HL-60/S4 treated with phorbol 12-myristate 13-acetate at 8.2 ng/mL for 4 days and 3 days (cell line): ENCODE data around the gene SLC9A5.

ENCODE experiments used
- in situ Hi-C: fragments of 300-500 bp; cut with MboI; formaldehyde crosslinking; loops from 2 replicates; pipeline ENCODE4 v1.15.0; 2022; ENCODE audit warnings: low sequenced_read_pairs

Gene SLC9A5

DNA sequence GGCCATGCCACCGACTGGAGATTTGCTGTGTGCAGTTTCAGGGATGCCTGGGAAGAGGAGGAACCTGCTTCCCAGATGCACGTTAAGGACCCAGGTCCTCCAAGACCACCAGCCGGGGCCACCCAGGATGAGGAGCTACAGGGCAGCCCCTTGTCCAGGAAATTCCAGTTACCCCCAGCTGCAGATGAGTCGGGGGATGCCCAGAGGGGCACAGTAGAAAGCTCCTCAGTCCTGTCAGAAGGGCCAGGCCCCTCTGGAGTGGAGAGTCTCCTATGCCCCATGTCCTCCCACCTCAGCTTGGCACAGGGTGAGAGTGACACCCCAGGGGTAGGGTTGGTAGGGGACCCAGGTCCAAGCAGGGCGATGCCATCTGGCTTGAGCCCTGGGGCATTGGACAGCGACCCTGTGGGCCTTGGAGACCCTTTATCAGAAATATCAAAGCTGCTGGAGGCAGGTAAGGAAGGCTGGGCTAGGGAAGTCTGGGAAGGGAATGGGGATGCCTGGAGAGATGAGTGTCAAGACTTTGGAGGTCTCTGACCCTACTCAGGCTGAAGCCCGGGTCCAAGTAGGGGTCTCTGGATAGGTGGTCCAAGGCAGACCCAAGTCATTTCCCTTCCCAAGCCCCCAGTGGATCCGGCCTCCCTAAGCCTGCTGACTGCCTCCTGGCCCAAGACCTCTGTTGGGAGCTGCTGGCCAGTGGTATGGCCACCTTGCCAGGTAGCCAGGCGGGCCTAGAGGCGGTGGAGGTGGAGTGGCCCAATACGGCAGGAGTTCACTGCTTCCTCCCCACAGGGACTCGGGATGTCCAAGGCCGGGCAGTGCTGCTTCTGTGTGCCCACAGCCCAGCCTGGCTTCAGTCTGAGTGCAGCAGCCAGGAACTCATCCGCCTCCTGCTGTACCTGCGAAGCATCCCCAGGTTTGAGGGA is 31.6 kb downstream of the SLC9A5 start:
- in situ Hi-C loops, result no loop called here

- in situ Hi-C loops, result no loop called here
Measured at GRCh38 chr16:67281536-67282446, 33.0 kb downstream of the SLC9A5 start.

DNA sequence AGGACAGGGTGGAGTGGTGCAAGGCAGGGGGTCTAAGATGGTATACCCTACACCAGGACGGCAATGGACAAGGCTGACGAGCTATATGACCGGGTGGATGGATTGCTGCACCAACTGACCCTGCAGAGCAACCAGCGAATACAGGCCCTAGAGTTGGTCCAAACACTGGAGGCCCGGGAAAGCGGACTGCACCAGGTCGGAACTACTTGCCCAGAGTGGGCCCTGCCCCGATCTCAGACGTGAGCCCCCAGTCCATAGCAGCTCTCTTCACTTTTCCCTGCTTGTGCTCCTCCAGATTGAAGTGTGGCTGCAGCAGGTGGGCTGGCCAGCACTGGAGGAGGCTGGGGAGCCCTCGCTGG is 33.6 kb downstream of the SLC9A5 start:
- in situ Hi-C loops, result no loop called here

GRCh38 chr16:67283039-67283825 is 34.5 kb downstream of the SLC9A5 start:
- in situ Hi-C loops, result no loop called here

DNA sequence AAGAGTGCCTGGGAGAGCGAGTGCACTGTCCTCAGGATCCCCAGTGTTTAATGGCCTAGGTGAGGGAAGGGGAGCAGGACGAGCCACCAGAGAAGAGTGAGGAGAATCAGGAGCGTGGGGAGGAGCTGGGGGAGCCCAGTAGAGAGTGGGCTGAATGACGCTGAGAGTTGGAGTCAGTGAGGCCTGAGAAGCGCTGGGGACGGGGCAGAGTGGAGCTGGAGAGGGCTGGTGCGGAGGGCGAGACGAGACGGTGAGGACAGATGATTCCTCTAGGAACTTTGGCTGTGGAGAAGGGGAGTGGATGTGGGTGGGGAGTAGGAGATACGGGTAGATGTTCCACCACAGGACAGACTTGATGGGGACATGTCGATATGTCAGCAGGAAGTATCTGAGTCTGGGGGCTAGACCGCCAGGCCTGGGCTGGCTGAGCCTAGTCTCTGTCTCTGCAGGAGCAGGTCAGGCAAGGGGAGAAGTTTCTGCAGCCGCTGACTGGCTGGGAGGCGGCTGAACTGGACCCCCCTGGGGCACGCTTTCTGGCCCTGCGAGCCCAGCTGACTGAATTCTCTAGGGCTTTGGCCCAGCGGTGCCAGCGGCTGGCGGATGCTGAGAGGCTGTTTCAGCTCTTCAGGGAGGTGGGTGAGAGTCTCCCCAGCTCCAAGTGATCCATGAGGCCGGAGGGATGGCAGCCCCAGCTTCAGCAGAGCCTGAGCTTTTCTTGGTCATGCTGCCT is 35.2 kb downstream of the SLC9A5 start:
- in situ Hi-C loops, result no loop called here

DNA sequence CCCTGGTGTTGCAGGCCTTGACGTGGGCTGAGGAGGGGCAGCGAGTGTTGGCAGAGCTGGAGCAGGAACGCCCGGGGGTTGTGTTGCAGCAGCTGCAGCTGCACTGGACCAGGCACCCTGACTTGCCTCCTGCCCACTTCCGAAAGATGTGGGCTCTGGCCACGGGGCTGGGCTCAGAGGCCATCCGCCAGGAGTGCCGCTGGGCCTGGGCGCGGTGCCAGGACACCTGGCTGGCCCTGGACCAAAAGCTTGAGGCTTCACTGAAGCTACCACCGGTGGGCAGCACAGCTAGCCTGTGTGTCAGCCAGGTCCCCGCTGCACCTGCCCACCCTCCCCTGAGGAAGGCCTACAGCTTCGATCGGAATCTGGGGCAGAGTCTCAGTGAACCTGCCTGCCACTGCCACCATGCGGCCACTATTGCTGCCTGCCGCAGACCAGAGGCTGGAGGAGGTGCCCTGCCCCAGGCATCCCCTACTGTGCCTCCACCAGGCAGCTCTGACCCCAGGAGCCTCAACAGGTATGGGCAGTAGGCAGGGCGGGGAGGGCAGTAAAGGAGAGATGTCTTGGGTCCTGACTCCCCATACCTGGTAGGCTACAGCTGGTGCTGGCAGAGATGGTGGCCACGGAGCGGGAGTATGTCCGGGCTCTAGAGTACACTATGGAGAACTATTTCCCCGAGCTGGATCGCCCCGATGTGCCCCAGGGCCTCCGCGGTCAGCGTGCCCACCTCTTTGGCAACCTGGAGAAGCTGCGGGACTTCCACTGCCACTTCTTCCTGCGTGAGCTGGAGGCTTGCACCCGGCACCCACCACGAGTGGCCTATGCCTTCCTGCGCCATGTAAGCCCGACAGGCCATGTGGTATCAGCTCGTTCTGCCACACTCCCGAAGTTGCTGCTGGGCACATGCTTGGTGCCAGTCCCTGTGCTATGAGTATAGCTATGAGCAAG is 36.2 kb downstream of the SLC9A5 start:
- in situ Hi-C loops, result no loop called here

DNA sequence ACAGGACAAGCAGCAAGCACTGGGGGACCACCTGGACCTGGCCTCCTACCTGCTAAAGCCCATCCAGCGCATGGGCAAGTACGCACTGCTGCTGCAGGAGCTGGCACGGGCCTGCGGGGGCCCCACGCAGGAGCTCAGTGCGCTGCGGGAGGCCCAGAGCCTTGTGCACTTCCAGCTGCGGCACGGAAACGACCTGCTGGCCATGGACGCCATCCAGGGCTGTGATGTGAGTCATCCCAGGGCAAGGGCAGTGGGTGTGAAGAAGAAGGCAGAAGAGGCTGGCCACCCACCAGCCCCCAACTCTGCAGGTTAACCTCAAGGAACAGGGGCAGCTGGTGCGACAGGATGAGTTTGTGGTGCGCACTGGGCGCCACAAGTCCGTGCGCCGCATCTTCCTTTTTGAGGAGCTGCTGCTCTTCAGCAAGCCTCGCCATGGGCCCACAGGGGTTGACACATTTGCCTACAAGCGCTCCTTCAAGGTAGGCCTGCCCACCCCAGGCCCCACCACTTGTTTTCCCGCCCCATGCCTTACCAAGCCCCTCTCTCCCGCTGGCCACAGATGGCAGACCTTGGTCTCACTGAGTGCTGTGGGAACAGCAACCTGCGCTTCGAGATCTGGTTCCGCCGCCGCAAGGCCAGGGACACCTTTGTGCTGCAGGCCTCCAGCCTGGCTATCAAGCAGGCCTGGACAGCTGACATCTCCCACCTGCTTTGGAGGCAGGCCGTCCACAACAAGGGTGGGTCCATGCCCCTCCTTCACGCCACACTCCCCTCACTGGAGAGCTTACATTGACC is 37.9 kb downstream of the SLC9A5 start:
- in situ Hi-C loops, result no loop called here

GRCh38 chr16:67287960-67288359 is 39.2 kb downstream of the SLC9A5 start:
- in situ Hi-C loops, result no loop called here

DNA sequence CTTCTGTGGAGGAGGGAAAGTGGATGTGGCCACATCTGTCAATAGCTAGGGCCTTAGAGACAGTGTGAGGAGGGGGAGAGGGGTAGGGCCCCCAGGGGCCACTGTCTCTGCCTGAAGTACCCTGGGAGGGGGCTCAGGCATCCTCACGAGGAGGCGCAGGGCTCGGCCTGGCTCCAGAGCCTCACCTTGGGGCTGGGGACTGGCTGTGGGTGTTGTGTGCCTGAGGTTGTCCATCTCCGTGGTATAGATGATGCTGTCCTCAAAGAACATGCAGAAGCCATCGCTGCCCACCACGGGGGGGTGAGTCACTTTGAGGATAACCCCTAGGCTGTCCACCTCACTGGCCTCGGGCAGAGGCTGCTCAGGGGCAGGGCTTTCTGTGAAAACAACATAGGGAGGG is 42.7 kb downstream of the SLC9A5 start:
- in situ Hi-C loops, result no loop called here

DNA sequence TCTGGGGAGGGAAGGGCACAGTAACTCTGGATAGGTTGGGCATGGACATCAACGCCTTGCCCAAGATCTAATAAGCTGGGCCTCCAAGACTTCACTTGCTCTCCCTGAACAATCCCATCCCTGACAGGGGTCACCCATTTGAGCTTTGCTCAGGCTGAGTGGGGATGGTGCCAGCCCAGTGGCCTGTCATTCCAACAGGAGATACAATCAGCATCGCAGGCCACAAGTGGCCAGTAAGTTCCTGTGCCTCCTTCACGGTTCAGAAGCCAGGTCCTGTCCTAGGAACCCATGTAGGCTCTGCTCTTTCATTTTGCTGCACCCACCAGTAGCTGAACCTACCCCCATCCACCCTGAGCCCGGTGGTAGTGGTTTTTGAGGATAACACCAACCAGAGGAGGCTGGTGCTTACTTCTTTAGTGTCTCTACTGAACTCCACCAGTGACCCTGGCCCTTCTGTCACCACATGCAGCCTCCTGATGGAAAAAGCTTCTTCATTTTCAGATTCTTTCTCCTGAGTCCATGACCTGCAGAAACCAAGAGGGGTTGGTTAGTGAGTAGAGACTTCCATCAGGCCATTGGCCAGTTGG is 45.5 kb downstream of the SLC9A5 start:
- in situ Hi-C loops, result no loop called here

- in situ Hi-C loops, result no loop called here
Measured at GRCh38 chr16:67294938-67295361, 46.2 kb downstream of the SLC9A5 start.

DNA sequence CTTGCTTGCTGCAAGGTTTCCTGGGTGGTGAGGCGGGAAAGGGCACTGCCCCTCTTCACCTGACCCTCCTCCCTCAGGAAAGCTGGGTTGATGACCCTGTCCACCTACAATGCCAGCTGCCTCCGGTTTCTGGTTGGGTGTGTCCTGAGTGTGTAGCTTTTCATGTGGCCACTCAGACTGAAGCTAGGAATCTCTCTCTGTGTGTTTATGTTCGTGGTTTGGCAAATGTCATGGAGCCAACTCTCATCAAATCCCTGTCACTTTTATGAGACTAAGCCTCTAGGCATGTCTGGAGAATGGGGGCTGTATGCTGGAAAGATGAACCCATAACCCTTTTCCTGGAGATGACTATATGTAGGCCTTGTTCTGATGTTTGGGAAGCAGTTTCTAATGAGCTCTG is 47.6 kb downstream of the SLC9A5 start:
- in situ Hi-C loops, result no loop called here

GRCh38 chr16:67298277-67298676 is 49.5 kb downstream of the SLC9A5 start:
- in situ Hi-C loops, result no loop called here

DNA sequence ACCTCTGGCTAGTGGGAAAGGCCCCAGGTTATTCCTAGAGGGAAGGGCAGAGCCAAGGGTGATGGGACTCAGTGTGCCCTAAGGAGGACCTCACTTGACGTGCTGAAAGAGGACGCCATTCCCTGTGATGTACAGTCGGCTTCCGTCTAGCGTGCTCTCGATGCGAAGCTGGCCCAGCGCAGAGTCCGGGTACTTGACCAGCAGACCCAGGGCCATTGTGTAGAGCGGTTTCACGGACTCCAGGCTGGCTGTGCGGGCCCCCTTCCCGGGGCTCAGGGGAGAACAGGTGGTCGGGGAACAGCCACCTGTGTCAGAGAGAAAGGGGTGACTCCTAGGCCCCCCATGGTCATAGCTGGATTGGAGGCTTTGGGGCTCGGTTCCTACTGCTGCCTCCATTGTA is 50.5 kb downstream of the SLC9A5 start:
- in situ Hi-C loops, result no loop called here

GRCh38 chr16:67301080-67301782 is 52.5 kb downstream of the SLC9A5 start:
- in situ Hi-C loops, result no loop called here

GRCh38 chr16:67302076-67302475 is 53.3 kb downstream of the SLC9A5 start:
- in situ Hi-C loops, result no loop called here

GRCh38 chr16:67302970-67303369 is 54.2 kb downstream of the SLC9A5 start:
- in situ Hi-C loops, result no loop called here
